CD4-positive, alpha-beta memory T cell (primary cell): Measurements from ENCODE around the gene CLASRP. TPM values are rescaled to one million over a fixed set of nuclear protein-coding genes. Genes with fewer than 3 reads are reported as not detected.

Experiments
- CTCF ChIA-PET: fragments of 350-600 bp; sonication (Branson Sonifier 250); formaldehyde crosslinking; loops from one replicate; lab custom pipeline; 2021; ENCODE audit warnings: inconsistent platforms; ENCODE audit not compliant: partially characterized antibody; lab: Charles Lee
- POLR2A ChIA-PET: fragments of 350-600 bp; sonication (Branson Sonifier 250); formaldehyde crosslinking; loops from one replicate; lab custom pipeline; 2021; ENCODE audit not compliant: partially characterized antibody; lab: Charles Lee
- DNase-seq, 5 donors: peaks; one replicate each; pipeline versions ENCODE4 v3.0.0 to v3.0.0-alpha.2; 2020 to 2022; ENCODE audit warnings: mixed read lengths in 1 of 5
- H3K27ac ChIP-seq: one replicate; pipeline ENCODE4 v1.7.0; 2013; ENCODE audit warnings: low read depth, low read length
- H3K27me3 ChIP-seq: 2 replicates; pipeline ENCODE4 v1.7.0; 2013; ENCODE audit warnings: mild to moderate bottlenecking, low read length, moderate library complexity; ENCODE audit not compliant: insufficient read depth
- H3K36me3 ChIP-seq: 2 replicates; pipeline ENCODE4 v1.7.0; 2013; ENCODE audit warnings: mild to moderate bottlenecking, low read length, moderate library complexity; ENCODE audit not compliant: insufficient read depth
- H3K4me1 ChIP-seq: 2 replicates; pipeline ENCODE4 v1.7.0; 2013; ENCODE audit warnings: mild to moderate bottlenecking, low read length, moderate library complexity; ENCODE audit not compliant: insufficient read depth
- H3K4me3 ChIP-seq, 2 donors: one replicate each; pipeline ENCODE4 v1.7.0; 2013; ENCODE audit warnings: low read length in 2 of 2, mild to moderate bottlenecking in 1 of 2
- H3K9me3 ChIP-seq, 2 donors: one replicate each; pipeline ENCODE4 v1.7.0; 2013; ENCODE audit warnings: low read length in 2 of 2, control low read depth in 1 of 2; ENCODE audit not compliant: control insufficient read depth in 1 of 2
- H3K27ac Mint-ChIP-seq, 7 donors: one replicate each; pipeline ENCODE4 v1.8.0; 2020 to 2021; ENCODE audit warnings: mixed read lengths in 7 of 7, mild to moderate bottlenecking in 6 of 7, inconsistent platforms in 3 of 7, moderate library complexity in 3 of 7
- H3K27me3 Mint-ChIP-seq, 2 donors: one replicate each; pipeline ENCODE4 v1.8.0; 2020 to 2021; ENCODE audit warnings: mixed read lengths in 2 of 2
- H3K36me3 Mint-ChIP-seq, 2 donors: one replicate each; pipeline ENCODE4 v1.8.0; 2020 to 2021; ENCODE audit warnings: mixed read lengths in 2 of 2, inconsistent platforms in 1 of 2, mild to moderate bottlenecking in 1 of 2
- H3K4me1 Mint-ChIP-seq, 4 donors: one replicate each; pipeline ENCODE4 v1.8.0; 2020 to 2021; ENCODE audit warnings: mixed read lengths in 4 of 4, mild to moderate bottlenecking in 1 of 4
- H3K4me3 Mint-ChIP-seq, 8 donors: one replicate each; pipeline ENCODE4 v1.8.0; 2020 to 2021; ENCODE audit warnings: mixed read lengths in 8 of 8, mild to moderate bottlenecking in 7 of 8, moderate library complexity in 6 of 8, inconsistent platforms in 3 of 8
- H3K9me3 Mint-ChIP-seq, 8 donors: one replicate each; pipeline ENCODE4 v1.8.0; 2020 to 2021; ENCODE audit warnings: mixed read lengths in 8 of 8, mild to moderate bottlenecking in 5 of 8, inconsistent platforms in 3 of 8, moderate library complexity in 1 of 8
- intact Hi-C: fragments of 100-400 bp; cut with micrococcal nuclease; formaldehyde crosslinking; loops from one replicate; pipeline ENCODE4 v1.15.1; 2023
- polyA plus RNA-seq, 2 donors: library from polyadenylated mRNA; unstranded; fragments of 300-500 nt; fragmentation: Illumina TruSeq; gene quantifications; one replicate each; pipeline ENCODE4 v1.2.3, GENCODE V29; 2021
- total RNA-seq, 2 experiments: library from RNA; stranded (reverse); gene quantifications; one replicate each; pipeline ENCODE4 v1.2.3, GENCODE V29; 2021

The CLASRP gene
- total and polyA plus RNA-seq, 4 experiments from 2014 or later: 3.8 to 163 (median 84.3) TPM

GRCh38 chr19:45091031-45091923, 52.4 kb downstream of the CLASRP start:
- H3K27ac ChIP-seq: peak overlapping the region; percentile 80
- POLR2A ChIA-PET: interaction anchor here (0.8 to 5.0 kb wide), 18 partner anchors 8 to 201 kb away, joined by 3 to 106 read pairs (median 9); partner anchors contain the start of genes BLOC1S3, CLASRP, CLPTM1 and GEMIN7
- CTCF ChIA-PET: interaction anchor here (1.1 to 2.2 kb wide), 7 partner anchors 11 to 388 kb away, joined by 3 to 16 read pairs (median 5); partner anchors contain the start of genes BLOC1S3, GEMIN7 and TRAPPC6A
- Mint-ChIP-seq H3K27ac (peak overlapping the region; percentile 94 to 99 (median 97)), H3K36me3 (peaks cover 5 to 28% of the 10 kb centered on the region in 2 donors), H3K27me3 (no peaks in the 10 kb centered on the region), H3K4me1 (peaks cover 33 to 68% (median 51%) of the 10 kb centered on the region in 4 donors), H3K9me3 (peaks cover 0 to 2% (median 0%) of the 10 kb centered on the region in 8 donors), H3K4me3 (peak overlapping the region; percentile 91 to 98 (median 92))
- DNase-seq: peak; percentile 91 to 97 (median 96)
- intact Hi-C loops: loop anchor here (5.0 kb wide), 1 partner anchor 641 kb away; the partner anchor contains the start of genes FBXO46 and MEIOSIN
- peaks cover 64% of the 10 kb centered on the region for H3K4me1 ChIP-seq
- H3K27me3 ChIP-seq: no peaks in the 10 kb centered on the region
- H3K9me3 ChIP-seq: no peaks in the 10 kb centered on the region
- H3K36me3 ChIP-seq: peaks cover 6% of the 10 kb centered on the region
- H3K4me3 ChIP-seq: peak overlapping the region; percentile 79 to 94

GRCh38 chr19:45092747-45093678, 54.2 kb downstream of the CLASRP start, which contains the start of gene PPP1R37:
Gene PPP1R37, plus strand, starts transcription at chr19:45093179. Its CDS starts 147 bp downstream, at chr19:45093326.
- H3K4me3 ChIP-seq: peak within 1 kb of the TSS; percentile 90 to 94
- ChIA-PET POLR2A (interaction anchor here (0.6 to 5.0 kb wide), 21 partner anchors 9 to 793 kb away, joined by 3 to 106 read pairs (median 6); partner anchors contain the start of genes BLOC1S3, CLASRP, CLPTM1 and FBXO46), CTCF (interaction anchor here (0.7 to 2.2 kb wide), 9 partner anchors 14 to 386 kb away, joined by 3 to 16 read pairs (median 5); partner anchors contain the start of genes BLOC1S3, GEMIN7 and TRAPPC6A)
- peaks cover 5 to 22% of the 10 kb centered on the region in 2 donors for H3K36me3 Mint-ChIP-seq
- no peaks in the 10 kb centered on the region for H3K9me3 ChIP-seq
- intact Hi-C loops: loop anchor here (1.0 to 5.0 kb wide), 6 partner anchors 14 to 639 kb away; partner anchors contain the start of genes BLOC1S3, CLASRP, CLPTM1 and FBXO46
- peaks cover 68% of the 10 kb centered on the region for H3K4me1 ChIP-seq
- peak within 1 kb of the TSS; percentile 80 for H3K27ac ChIP-seq
- no peaks in the 10 kb centered on the region for H3K27me3 Mint-ChIP-seq
- no peaks in the 10 kb centered on the region for H3K27me3 ChIP-seq
- peak within 1 kb of the TSS; percentile 91 to 98 (median 92) for H3K4me3 Mint-ChIP-seq
- H3K27ac Mint-ChIP-seq: peak within 1 kb of the TSS; percentile 94 to 99 (median 97)
- H3K4me1 Mint-ChIP-seq: peaks cover 42 to 72% (median 57%) of the 10 kb centered on the region in 4 donors
- H3K36me3 ChIP-seq: peaks cover 6% of the 10 kb centered on the region
- no peaks in the 10 kb centered on the region for H3K9me3 Mint-ChIP-seq
- DNase-seq: peak; percentile 92 to 96 (median 95)

GRCh38 chr19:45094137-45094536, 55.3 kb downstream of the CLASRP start:
- H3K36me3 ChIP-seq: peaks cover 6% of the 10 kb centered on the region
- Mint-ChIP-seq H3K4me3 (peak overlapping the region; percentile 91 to 98 (median 92)), H3K9me3 (no peaks in the 10 kb centered on the region), H3K36me3 (peaks cover 5 to 22% of the 10 kb centered on the region in 2 donors), H3K27ac (peak overlapping the region; percentile 66 to 94 (median 87)), H3K27me3 (no peaks in the 10 kb centered on the region), H3K4me1 (peaks cover 46 to 80% (median 66%) of the 10 kb centered on the region in 4 donors)
- no peak for DNase-seq
- POLR2A ChIA-PET: interaction anchor here (5.0 kb wide), 1 partner anchor 17 kb away, joined by 106 read pairs; the partner anchor contains the start of genes GEMIN7 and ZNF296
- peaks cover 57% of the 10 kb centered on the region for H3K4me1 ChIP-seq
- intact Hi-C loops: loop anchor here (5.0 kb wide), 1 partner anchor 638 kb away; the partner anchor contains the start of genes FBXO46 and MEIOSIN
- CTCF ChIA-PET: interaction anchor here (1.5 kb wide), 1 partner anchor 105 kb away, joined by 4 read pairs; no protein-coding TSS in a partner anchor
- H3K9me3 ChIP-seq: no peaks in the 10 kb centered on the region
- H3K27me3 ChIP-seq: no peaks in the 10 kb centered on the region
- H3K4me3 ChIP-seq: peak overlapping the region; percentile 90 to 94
- H3K27ac ChIP-seq: peak overlapping the region; percentile 80

GRCh38 chr19:45094707-45095106, 55.9 kb downstream of the CLASRP start:
- POLR2A ChIA-PET: no interaction called here
- Histone ChIP-seq H3K27ac (no peak overlapping the region), H3K4me1 (peaks cover 54% of the 10 kb centered on the region), H3K27me3 (no peaks in the 10 kb centered on the region), H3K36me3 (peaks cover 6% of the 10 kb centered on the region), H3K4me3 (no peak overlapping the region), H3K9me3 (no peaks in the 10 kb centered on the region)
- Mint-ChIP-seq H3K4me1 (peaks cover 48 to 84% (median 67%) of the 10 kb centered on the region in 4 donors), H3K9me3 (no peaks in the 10 kb centered on the region), H3K27me3 (no peaks in the 10 kb centered on the region), H3K36me3 (peaks cover 5 to 22% of the 10 kb centered on the region in 2 donors), H3K27ac (peak overlapping the region; percentile 22 to 94 (median 45)), H3K4me3 (peak overlapping the region; percentile 76 to 98 (median 92))
- intact Hi-C loops: loop anchor here (5.0 kb wide), 1 partner anchor 638 kb away; the partner anchor contains the start of genes FBXO46 and MEIOSIN
- CTCF ChIA-PET: no interaction called here
- no peak for DNase-seq

GRCh38 chr19:45095496-45096413, 56.9 kb downstream of the CLASRP start:
- peak in 1 of 5 donors; percentile 5 for DNase-seq
- H3K4me3 Mint-ChIP-seq: peak overlapping the region in 5 of 8 donors; percentile 40 to 72 (median 65)
- POLR2A ChIA-PET: no interaction called here
- peaks cover 5 to 20% of the 10 kb centered on the region in 2 donors for H3K36me3 Mint-ChIP-seq
- no peaks in the 10 kb centered on the region for H3K27me3 Mint-ChIP-seq
- peak overlapping the region in 4 of 7 donors; percentile 66 to 86 (median 78) for H3K27ac Mint-ChIP-seq
- Histone ChIP-seq H3K9me3 (no peaks in the 10 kb centered on the region), H3K4me1 (peaks cover 54% of the 10 kb centered on the region), H3K4me3 (no peak overlapping the region), H3K27ac (no peak overlapping the region), H3K27me3 (no peaks in the 10 kb centered on the region), H3K36me3 (no peaks in the 10 kb centered on the region)
- intact Hi-C loops: no loop called here
- peaks cover 47 to 88% (median 70%) of the 10 kb centered on the region in 4 donors for H3K4me1 Mint-ChIP-seq
- CTCF ChIA-PET: no interaction called here
- no peaks in the 10 kb centered on the region for H3K9me3 Mint-ChIP-seq
